IPS-18a (cell line): ENCODE data around the gene IPCEF1.

Experiments
- H3K27ac ChIP-seq: one replicate; pipeline ENCODE4 v1.5.1; 2013; ENCODE audit warnings: low read length
- H3K27me3 ChIP-seq: one replicate; pipeline ENCODE4 v1.6.1; 2013; ENCODE audit warnings: mild to moderate bottlenecking, low read length; ENCODE audit not compliant: control insufficient read depth, insufficient read depth
- H3K36me3 ChIP-seq: one replicate; pipeline ENCODE4 v1.6.1; 2013; ENCODE audit warnings: low read depth, low read length; ENCODE audit not compliant: control insufficient read depth
- H3K4me1 ChIP-seq: one replicate; pipeline ENCODE4 v1.6.1; 2013; ENCODE audit warnings: low read depth, low read length; ENCODE audit not compliant: control insufficient read depth
- H3K4me3 ChIP-seq: one replicate; pipeline ENCODE4 v1.5.1; 2013; ENCODE audit warnings: low read length
- H3K9ac ChIP-seq: one replicate; pipeline ENCODE4 v1.6.1; 2013; ENCODE audit warnings: mild to moderate bottlenecking, low read length, moderate library complexity
- H3K9me3 ChIP-seq: one replicate; pipeline ENCODE4 v1.6.1; 2013; ENCODE audit warnings: low read depth, low read length; ENCODE audit not compliant: control insufficient read depth

The IPCEF1 gene

DNA sequence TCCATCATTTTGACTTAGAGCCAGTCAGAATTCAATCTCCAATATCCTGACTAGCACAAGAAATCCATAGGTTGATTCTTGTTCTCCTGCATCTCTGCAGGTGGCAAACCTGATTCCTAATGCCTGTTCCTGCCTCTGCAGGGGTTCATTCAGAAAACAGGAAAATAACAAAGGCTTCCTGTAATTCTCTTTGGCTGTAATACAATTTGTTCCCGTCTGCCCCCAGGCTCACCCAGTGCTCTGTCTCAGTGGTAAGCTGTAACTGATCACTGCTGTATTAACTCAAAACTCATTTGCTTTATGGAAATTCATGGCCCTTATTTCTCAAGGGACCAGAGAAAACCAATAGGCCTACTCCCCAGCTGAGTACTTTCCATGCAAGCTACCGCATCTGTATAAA lies 228.9 kb downstream of the IPCEF1 start:
- Histone ChIP-seq H3K27me3 (no peaks in the 10 kb centered on the region), H3K9ac (no peak overlapping the region), H3K4me1 (peaks cover 13% of the 10 kb centered on the region), H3K27ac (no peak overlapping the region), H3K9me3 (no peaks in the 10 kb centered on the region), H3K4me3 (no peak overlapping the region), H3K36me3 (no peaks in the 10 kb centered on the region)

- Histone ChIP-seq H3K36me3 (no peaks in the 10 kb centered on the region), H3K4me1 (peaks cover 13% of the 10 kb centered on the region), H3K27me3 (no peaks in the 10 kb centered on the region), H3K9ac (no peak overlapping the region), H3K27ac (no peak overlapping the region), H3K9me3 (no peaks in the 10 kb centered on the region), H3K4me3 (no peak overlapping the region)
Observed at GRCh38 chr6:154125421-154125820, 231.2 kb downstream of the IPCEF1 start.

GRCh38 chr6:154123155-154123956 lies 233.2 kb downstream of the IPCEF1 start:
- H3K27me3 ChIP-seq = no peaks in the 10 kb centered on the region
- H3K27ac ChIP-seq = no peak overlapping the region
- peaks cover 11% of the 10 kb centered on the region for H3K4me1 ChIP-seq
- H3K36me3 ChIP-seq = no peaks in the 10 kb centered on the region
- no peaks in the 10 kb centered on the region for H3K9me3 ChIP-seq
- no peak overlapping the region for H3K9ac ChIP-seq
- H3K4me3 ChIP-seq = no peak overlapping the region

DNA sequence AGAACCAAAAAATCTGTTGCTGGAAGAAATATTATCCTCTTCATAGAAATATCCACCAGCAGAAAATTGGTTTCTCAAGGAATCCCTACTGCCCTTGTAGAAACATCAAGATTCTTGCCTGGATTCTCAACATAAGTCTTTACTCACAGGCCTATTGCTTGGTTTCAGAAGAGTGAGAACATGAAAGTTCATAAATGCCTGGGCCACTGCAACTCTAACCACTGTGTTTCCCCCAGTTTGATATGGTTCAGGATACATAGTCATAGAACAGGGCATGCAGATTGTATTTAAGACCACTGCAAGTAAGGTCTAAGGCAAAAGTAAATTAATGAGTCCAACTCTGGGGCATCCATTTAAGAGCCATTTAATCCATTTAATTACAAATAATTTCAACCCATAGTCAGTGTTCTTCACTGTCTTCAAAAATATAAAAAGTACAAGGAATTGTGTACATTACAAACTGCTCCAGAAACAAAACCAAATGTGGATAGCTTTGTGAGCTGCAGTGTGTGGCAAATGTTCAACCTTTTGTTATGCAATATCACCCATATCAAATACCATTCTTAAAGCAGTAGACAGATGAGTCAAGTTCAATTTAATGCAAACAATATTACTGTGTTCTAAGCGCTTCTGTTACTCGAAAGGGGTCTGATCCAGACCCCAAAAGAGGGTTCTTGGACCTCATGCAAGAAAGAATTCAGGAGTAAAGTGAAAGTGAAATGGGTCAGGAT lies 234.2 kb downstream of the IPCEF1 start:
- H3K36me3 ChIP-seq = no peaks in the 10 kb centered on the region
- H3K27me3 ChIP-seq = no peaks in the 10 kb centered on the region
- H3K9ac ChIP-seq = no peak overlapping the region

GRCh38 chr6:154117485-154117884 lies 239.1 kb downstream of the IPCEF1 start:
- Histone ChIP-seq H3K9me3 (no peaks in the 10 kb centered on the region), H3K36me3 (no peaks in the 10 kb centered on the region), H3K4me3 (no peak overlapping the region), H3K27me3 (no peaks in the 10 kb centered on the region), H3K9ac (no peak overlapping the region), H3K4me1 (no peaks in the 10 kb centered on the region), H3K27ac (no peak overlapping the region)

More for the DNA sequence above, 234.2 kb downstream of the IPCEF1 start:
- H3K27ac ChIP-seq = no peak overlapping the region
- H3K4me3 ChIP-seq = no peak overlapping the region
- no peaks in the 10 kb centered on the region for H3K9me3 ChIP-seq
- H3K4me1 ChIP-seq = peaks cover 2% of the 10 kb centered on the region

DNA sequence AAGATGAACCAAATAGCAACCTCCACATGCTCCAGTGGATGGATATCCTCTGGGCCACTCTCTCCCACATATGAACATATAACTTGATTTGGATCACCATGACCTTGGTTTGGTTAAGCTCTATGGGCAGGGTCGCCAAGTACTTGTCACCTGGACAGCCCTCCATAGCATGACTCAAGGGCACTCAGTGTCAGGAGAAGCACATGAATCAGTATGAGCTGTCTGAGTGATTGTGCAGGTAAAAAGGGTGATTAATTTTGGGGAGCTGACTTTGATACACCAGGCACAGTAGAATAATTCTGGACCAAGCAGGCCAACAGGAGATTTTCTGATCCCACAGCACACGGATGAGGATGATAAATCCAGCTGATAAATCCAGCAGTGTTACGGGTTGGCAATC lies 243.2 kb downstream of the IPCEF1 start:
- Histone ChIP-seq H3K4me3 (no peak overlapping the region), H3K36me3 (no peaks in the 10 kb centered on the region), H3K9me3 (no peaks in the 10 kb centered on the region), H3K4me1 (no peaks in the 10 kb centered on the region), H3K27ac (no peak overlapping the region), H3K27me3 (no peaks in the 10 kb centered on the region), H3K9ac (no peak overlapping the region)

DNA sequence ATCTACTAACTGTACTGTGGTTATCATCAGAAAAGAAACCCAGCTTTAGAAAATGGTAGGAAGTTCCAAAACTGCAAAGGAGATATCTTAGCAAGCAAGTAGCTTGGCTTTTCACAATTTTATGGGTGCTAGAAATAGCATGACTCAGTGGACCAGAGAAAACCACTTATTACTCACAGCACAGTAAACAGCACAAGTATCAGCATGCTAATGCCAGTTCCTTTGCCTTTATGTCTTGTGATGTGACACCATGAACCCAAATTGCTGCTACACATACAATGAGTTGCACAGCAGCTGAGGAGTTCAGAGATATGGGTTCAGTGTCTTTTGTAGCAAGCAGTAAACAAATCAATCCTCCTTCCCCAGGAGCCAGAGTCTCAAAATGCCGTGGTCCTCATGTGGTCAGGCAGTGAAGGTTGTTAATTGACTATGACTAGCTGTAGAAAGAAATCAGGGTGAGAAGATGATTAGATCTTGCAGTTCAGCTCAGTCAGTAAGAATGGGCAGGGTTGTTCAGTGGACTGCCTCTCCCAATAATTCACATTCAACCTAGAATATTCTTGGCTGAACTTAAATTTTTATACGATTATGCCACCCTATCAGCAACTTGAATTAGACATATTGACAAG lies 244.3 kb downstream of the IPCEF1 start:
- Histone ChIP-seq H3K27me3 (no peaks in the 10 kb centered on the region), H3K27ac (no peak overlapping the region), H3K36me3 (no peaks in the 10 kb centered on the region), H3K9ac (no peak overlapping the region), H3K4me3 (no peak overlapping the region), H3K4me1 (no peaks in the 10 kb centered on the region), H3K9me3 (no peaks in the 10 kb centered on the region)

GRCh38 chr6:154111025-154111424 lies 245.6 kb downstream of the IPCEF1 start:
- H3K4me3 ChIP-seq = no peak overlapping the region
- H3K9me3 ChIP-seq = no peaks in the 10 kb centered on the region
- H3K27me3 ChIP-seq = no peaks in the 10 kb centered on the region
- no peaks in the 10 kb centered on the region for H3K4me1 ChIP-seq
- H3K36me3 ChIP-seq = no peaks in the 10 kb centered on the region
- no peak overlapping the region for H3K9ac ChIP-seq
- no peak overlapping the region for H3K27ac ChIP-seq

DNA sequence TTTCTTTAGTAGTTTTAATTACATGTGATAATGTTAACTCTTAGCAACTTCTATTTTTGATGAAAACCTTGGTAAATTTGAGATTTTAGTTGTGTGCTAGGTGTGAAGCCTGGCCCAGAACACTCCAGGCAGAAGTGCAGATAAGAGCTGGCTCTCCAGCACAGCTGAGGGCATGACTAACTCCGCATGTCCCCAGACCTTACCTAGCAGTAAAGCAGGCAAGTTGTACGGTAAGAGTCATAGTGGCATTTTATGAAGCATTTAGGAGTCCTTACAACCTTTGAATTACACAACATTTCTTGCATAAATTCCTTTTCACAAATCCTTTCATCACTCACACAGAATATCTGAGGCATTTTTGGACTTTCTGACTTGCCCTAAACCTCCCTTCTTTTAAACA lies 250.4 kb downstream of the IPCEF1 start:
- Histone ChIP-seq H3K9ac (no peak overlapping the region), H3K4me1 (no peaks in the 10 kb centered on the region), H3K4me3 (no peak overlapping the region), H3K36me3 (no peaks in the 10 kb centered on the region), H3K9me3 (peaks cover 6% of the 10 kb centered on the region), H3K27ac (no peak overlapping the region), H3K27me3 (no peaks in the 10 kb centered on the region)
